Measurements from ENCODE around the gene CTNNA3. TPM values are rescaled to one million over a fixed set of nuclear protein-coding genes. Genes with fewer than 3 reads are reported as not detected.

Gene CTNNA3
- total RNA-seq, 1 donor from 2014 or later, result not detected

DNA sequence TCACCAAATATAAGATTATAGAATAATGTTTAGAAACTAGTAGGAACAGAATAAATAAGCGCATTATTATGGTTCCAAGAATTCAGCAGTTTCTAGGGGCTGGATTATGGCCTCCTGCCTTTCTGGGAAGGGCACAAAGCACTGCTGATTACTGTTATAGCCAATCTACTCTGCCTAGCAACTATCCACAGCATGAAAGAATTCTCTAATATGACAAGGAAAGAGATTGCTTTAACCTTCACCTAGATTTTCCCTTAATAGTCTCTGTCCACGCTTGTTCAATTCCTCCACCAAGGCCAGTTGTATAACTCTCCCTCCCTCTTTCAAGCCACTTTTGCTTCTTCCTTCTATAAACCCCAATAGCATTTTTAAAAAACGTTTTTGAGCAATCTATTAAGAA, 1803.7 kb downstream of the CTNNA3 start:
- H3K4me3 Mint-ChIP-seq, result no peak overlapping the region
- peaks cover 2% of the 10 kb centered on the region for H3K9me3 Mint-ChIP-seq
- ChIA-PET CTCF (no interaction called here), POLR2A (no interaction called here)
- DNase-seq (no peak), ATAC-seq (ENCODE audit: low read depth) (no peak)
- H3K27me3 Mint-ChIP-seq, result no peaks in the 10 kb centered on the region
- H3K27ac Mint-ChIP-seq, result no peak overlapping the region
- no peaks in the 10 kb centered on the region for H3K4me1 Mint-ChIP-seq
- intact Hi-C loops (cut with micrococcal nuclease), result no loop called here
- H3K36me3 Mint-ChIP-seq (ENCODE audit: low read depth), result no peaks in the 10 kb centered on the region
- TF ChIP-seq, protein P1, sequence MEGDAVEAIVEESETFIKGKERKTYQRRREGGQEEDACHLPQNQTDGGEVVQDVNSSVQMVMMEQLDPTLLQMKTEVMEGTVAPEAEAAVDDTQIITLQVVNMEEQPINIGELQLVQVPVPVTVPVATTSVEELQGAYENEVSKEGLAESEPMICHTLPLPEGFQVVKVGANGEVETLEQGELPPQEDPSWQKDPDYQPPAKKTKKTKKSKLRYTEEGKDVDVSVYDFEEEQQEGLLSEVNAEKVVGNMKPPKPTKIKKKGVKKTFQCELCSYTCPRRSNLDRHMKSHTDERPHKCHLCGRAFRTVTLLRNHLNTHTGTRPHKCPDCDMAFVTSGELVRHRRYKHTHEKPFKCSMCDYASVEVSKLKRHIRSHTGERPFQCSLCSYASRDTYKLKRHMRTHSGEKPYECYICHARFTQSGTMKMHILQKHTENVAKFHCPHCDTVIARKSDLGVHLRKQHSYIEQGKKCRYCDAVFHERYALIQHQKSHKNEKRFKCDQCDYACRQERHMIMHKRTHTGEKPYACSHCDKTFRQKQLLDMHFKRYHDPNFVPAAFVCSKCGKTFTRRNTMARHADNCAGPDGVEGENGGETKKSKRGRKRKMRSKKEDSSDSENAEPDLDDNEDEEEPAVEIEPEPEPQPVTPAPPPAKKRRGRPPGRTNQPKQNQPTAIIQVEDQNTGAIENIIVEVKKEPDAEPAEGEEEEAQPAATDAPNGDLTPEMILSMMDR (IDR thresholded peaks at IDR 0.05), result no peak

DNA sequence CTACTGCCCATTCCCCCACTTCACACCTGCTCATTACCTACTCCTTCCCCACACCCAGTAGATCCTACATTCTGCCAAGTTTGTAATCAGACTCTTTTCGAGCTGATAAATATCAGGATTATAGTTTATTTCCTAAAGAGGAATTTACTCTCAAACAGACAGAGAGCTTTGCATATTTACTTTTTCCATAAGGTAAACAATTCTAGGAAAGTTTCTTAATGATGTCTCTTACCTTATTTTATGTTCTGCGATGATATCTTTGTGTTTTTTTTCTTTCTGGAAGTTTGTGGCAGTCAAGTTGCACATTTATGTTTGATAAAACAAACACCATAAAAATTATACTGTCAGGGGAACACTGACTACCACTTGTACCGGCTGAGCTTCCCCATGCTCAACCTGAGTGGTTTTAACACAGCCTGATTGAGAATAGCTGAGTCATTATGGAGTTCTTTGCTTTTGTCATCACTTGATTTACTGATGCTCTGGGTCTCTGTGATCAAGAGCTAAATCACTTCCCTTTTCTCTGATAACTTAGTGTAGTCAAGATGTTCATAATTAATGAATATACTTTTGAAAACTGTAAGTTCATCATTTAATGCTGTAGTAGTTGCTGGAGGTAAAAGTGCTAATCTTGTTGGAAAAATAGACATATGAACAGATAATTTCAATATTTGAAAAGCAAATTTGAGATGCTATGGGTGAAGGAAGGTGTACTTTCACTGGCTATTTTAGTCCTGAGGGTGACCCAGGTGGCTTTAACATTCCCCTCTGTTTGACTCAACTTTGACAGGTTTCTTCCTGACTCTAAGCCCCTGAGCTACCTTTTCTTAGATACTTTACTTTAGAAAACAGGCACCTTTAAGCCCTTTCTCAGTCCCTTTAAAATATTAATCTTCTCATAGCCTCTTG, 1804.7 kb downstream of the CTNNA3 start:
- TF ChIP-seq, protein P1 (IDR thresholded peaks at IDR 0.05), result no peak
- Mint-ChIP-seq H3K9me3 (peaks cover 4% of the 10 kb centered on the region), H3K36me3 (ENCODE audit: low read depth) (no peaks in the 10 kb centered on the region), H3K27me3 (no peaks in the 10 kb centered on the region), H3K27ac (no peak overlapping the region), H3K4me3 (no peak overlapping the region), H3K4me1 (no peaks in the 10 kb centered on the region)
- intact Hi-C loops (cut with micrococcal nuclease), result no loop called here
- ChIA-PET POLR2A (no interaction called here), CTCF (no interaction called here)
- ATAC-seq (ENCODE audit: low read depth) (no peak), DNase-seq (no peak)

- Mint-ChIP-seq H3K4me3 (no peak overlapping the region), H3K27me3 (no peaks in the 10 kb centered on the region), H3K36me3 (ENCODE audit: low read depth) (no peaks in the 10 kb centered on the region), H3K4me1 (no peaks in the 10 kb centered on the region), H3K27ac (no peak overlapping the region), H3K9me3 (peaks cover 11% of the 10 kb centered on the region)
- ChIA-PET CTCF (no interaction called here), POLR2A (no interaction called here)
- DNase-seq (no peak), ATAC-seq (ENCODE audit: low read depth) (no peak)
- intact Hi-C loops (cut with micrococcal nuclease), result no loop called here
- TF ChIP-seq, protein P1 (IDR thresholded peaks at IDR 0.05), result no peak
Observed at GRCh38 chr10:65864529-65864928, 1831.5 kb downstream of the CTNNA3 start.

DNA sequence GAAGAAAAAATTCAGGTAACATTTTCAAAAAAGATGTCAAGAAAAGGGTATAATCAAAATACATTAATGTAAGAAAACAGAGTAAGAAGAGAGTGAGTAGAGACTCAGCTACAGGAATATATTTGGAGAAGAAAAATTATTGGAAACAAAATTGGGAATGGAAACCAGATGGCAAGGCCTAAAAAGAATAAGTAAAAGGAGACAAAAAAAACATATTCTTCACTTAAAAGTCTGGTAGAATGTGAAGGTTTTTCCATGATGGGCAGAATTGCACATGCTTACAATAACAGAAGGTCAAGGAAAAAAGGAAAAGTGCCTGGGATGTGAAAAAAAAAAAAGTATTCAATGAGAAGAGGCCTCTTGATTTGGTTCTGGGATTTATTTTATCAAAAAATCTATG, 1832.0 kb downstream of the CTNNA3 start:
- no peaks in the 10 kb centered on the region for H3K36me3 Mint-ChIP-seq (ENCODE audit: low read depth)
- no peaks in the 10 kb centered on the region for H3K27me3 Mint-ChIP-seq
- CTCF ChIA-PET, result no interaction called here
- TF ChIP-seq, protein P1 (IDR thresholded peaks at IDR 0.05), result no peak
- no peaks in the 10 kb centered on the region for H3K4me1 Mint-ChIP-seq
- no peak overlapping the region for H3K27ac Mint-ChIP-seq
- intact Hi-C loops (cut with micrococcal nuclease), result no loop called here
- no peak for DNase-seq
- no peak overlapping the region for H3K4me3 Mint-ChIP-seq
- POLR2A ChIA-PET, result no interaction called here
- peaks cover 11% of the 10 kb centered on the region for H3K9me3 Mint-ChIP-seq
- no peak for ATAC-seq (ENCODE audit: low read depth)

Other genes with a start within 250 kb of the CTNNA3 start
- 0.31 TPM in 1 of 2 replicates, not detected in the other for gene DNAJC12, start 142.0 kb upstream of the CTNNA3 start, total RNA-seq
- gene SIRT1, start 188.5 kb upstream of the CTNNA3 start, total RNA-seq, result 30.1 and 31.6 TPM in 2 replicates

Measured in activated B cell treated with CpG ODN at 0.5 μM for 24 hours (primary cell).